ENCODE measurements around the gene HOXD10.
A peak's percentile ranks its signal among the peaks of the same experiment; 100 is the strongest.

Gene HOXD10

GRCh38 chr2:176123411-176124109 lies 7.0 kb downstream of the HOXD10 start:
- no peak for TF ChIP-seq CTCF (IDR thresholded peaks at IDR 0.05; ENCODE audit: insufficient read depth, low read length, missing control alignments)

GRCh38 chr2:176124110-176124946 lies 7.8 kb downstream of the HOXD10 start:
- TF ChIP-seq CTCF (IDR thresholded peaks at IDR 0.05; ENCODE audit: insufficient read depth, low read length, missing control alignments): no peak
- POLR2A ChIA-PET: no interaction called here
- no peak for DNase-seq (ENCODE audit: low read depth, low spot score)
- CTCF ChIA-PET: interaction anchor here (2.4 to 30.2 kb wide), 8 partner anchors 9 to 1038 kb away, joined by 14 to 1421 read pairs (median 56); partner anchors contain the start of gene HOXD10
- peak overlapping the region; percentile 63 for H3K4me3 ChIP-seq (ENCODE audit: low read depth, low read length)

More at GRCh38 chr2:176123411-176124109, 7.0 kb downstream of the HOXD10 start:
- ChIA-PET POLR2A (no interaction called here), CTCF (interaction anchor here (2.4 to 30.2 kb wide), 5 partner anchors 13 to 1039 kb away, joined by 14 to 1421 read pairs (median 74); no protein-coding TSS in a partner anchor)
- H3K4me3 ChIP-seq (ENCODE audit: low read depth, low read length): peak overlapping the region; percentile 63
- no peak for DNase-seq (ENCODE audit: low read depth, low spot score)

GRCh38 chr2:176124947-176125771 lies 8.6 kb downstream of the HOXD10 start:
- no peak overlapping the region for H3K4me3 ChIP-seq (ENCODE audit: low read depth, low read length)
- no peak for TF ChIP-seq CTCF (IDR thresholded peaks at IDR 0.05; ENCODE audit: insufficient read depth, low read length, missing control alignments)
- ChIA-PET CTCF (interaction anchor here (2.7 to 30.2 kb wide), 9 partner anchors 10 to 1038 kb away, joined by 11 to 1421 read pairs (median 74); partner anchors contain the start of gene HOXD10), POLR2A (no interaction called here)
- no peak for DNase-seq (ENCODE audit: low read depth, low spot score)

GRCh38 chr2:176125772-176126054 lies 9.1 kb downstream of the HOXD10 start:
- no peak for DNase-seq (ENCODE audit: low read depth, low spot score)
- POLR2A ChIA-PET: no interaction called here
- CTCF ChIA-PET: interaction anchor here (2.5 to 30.2 kb wide), 10 partner anchors 11 to 1037 kb away, joined by 11 to 1421 read pairs (median 65); partner anchors contain the start of gene HOXD10
- no peak for TF ChIP-seq CTCF (IDR thresholded peaks at IDR 0.05; ENCODE audit: insufficient read depth, low read length, missing control alignments)
- no peak overlapping the region for H3K4me3 ChIP-seq (ENCODE audit: low read depth, low read length)

- peak; percentile 57 for TF ChIP-seq CTCF (IDR thresholded peaks at IDR 0.05; ENCODE audit: insufficient read depth, low read length, missing control alignments)
- H3K4me3 ChIP-seq (ENCODE audit: low read depth, low read length): peak overlapping the region; percentile 13
- no peak for DNase-seq (ENCODE audit: low read depth, low spot score)
- POLR2A ChIA-PET: interaction anchor here (0.7 to 1.0 kb wide), 4 partner anchors 9 to 511 kb away, joined by 3 to 5 read pairs (median 4); no protein-coding TSS in a partner anchor
- CTCF ChIA-PET: interaction anchor here (0.6 to 30.2 kb wide), 46 partner anchors 12 to 1208 kb away, joined by 3 to 1421 read pairs (median 4); partner anchors contain the start of gene HOXD10
Measured at GRCh38 chr2:176126929-176127773, 10.6 kb downstream of the HOXD10 start.
